Heart left ventricle (tissue), 13 donors: ENCODE data around the gene ATP7B.

Source experiments
- CTCF ChIP-seq, 12 donors: fragments of 200-600 bp; sonication (generic) in 4 of 12; IDR thresholded peaks; one replicate each; pipeline versions ENCODE4 v1.5.0 to v1.8.0; 2018 to 2022; ENCODE audit warnings: antibody characterized with exemption in 12 of 12, mild to moderate bottlenecking in 5 of 12
- POLR2A ChIP-seq, 2 donors: fragments of 450-650 bp; IDR thresholded peaks; one replicate each; pipeline ENCODE4 v1.6.1; 2017; ENCODE audit warnings: antibody characterized with exemption in 2 of 2, mild to moderate bottlenecking in 2 of 2, moderate library complexity in 2 of 2
- donor health status: ischemic (EF 13 %, LVEDD 7.1; RV severe dilation, severe dysfunction).
- donor health status: DM: no; HTN: yes; CAD: no.
- donor health status: DM: no; HTN: no; CAD: no.
- donor health status: ischemic (EF 25% LVEDD 6.9; RV normal size, moderate dysfunction).
- donor health status: ischemic (EF 25% LVEDD 5.7; RV mildly dilated, moderate dysfunction).
- donor health status: ischemic (EF 35%, LVEDD 5.7; RV mildly dilated, moderate dysfunction).
- donor health status: nonischemic (EF 11% LVEDD 7.7; RV severe dilation, severe dysfunction).
- donor health status: DM: yes; HTN: yes; CAD: no.
- donor health status: PGD.
- donor health status: ischemic (EF 29% LVEDD 5.4; RV normal size, mild dysfunction).
- donor health status: nonischemic (EF 23%, LVEDD 6.1; RV moderate dilation, normal function).

- no peak for TF ChIP-seq CTCF (IDR thresholded peaks at IDR 0.05)
- TF ChIP-seq POLR2A (IDR thresholded peaks at IDR 0.05), result no peak
These were observed 32.3 kb downstream of the ATP7B start for GRCh38 chr13:51978796-51979556.
